NCI-H2081 (cell line): ENCODE data around the gene RET.
"Not testable (repeated sequence)": the region's sequence is repeated elsewhere in the genome, so short reads cannot be mapped to it uniquely, and the experiment has no call there.

Experiments used
- DNase-seq, 2 experiments: peaks; one replicate each; lab custom pipeline; 2025; lab: John Stamatoyannopoulos, UW

Gene RET

DNA sequence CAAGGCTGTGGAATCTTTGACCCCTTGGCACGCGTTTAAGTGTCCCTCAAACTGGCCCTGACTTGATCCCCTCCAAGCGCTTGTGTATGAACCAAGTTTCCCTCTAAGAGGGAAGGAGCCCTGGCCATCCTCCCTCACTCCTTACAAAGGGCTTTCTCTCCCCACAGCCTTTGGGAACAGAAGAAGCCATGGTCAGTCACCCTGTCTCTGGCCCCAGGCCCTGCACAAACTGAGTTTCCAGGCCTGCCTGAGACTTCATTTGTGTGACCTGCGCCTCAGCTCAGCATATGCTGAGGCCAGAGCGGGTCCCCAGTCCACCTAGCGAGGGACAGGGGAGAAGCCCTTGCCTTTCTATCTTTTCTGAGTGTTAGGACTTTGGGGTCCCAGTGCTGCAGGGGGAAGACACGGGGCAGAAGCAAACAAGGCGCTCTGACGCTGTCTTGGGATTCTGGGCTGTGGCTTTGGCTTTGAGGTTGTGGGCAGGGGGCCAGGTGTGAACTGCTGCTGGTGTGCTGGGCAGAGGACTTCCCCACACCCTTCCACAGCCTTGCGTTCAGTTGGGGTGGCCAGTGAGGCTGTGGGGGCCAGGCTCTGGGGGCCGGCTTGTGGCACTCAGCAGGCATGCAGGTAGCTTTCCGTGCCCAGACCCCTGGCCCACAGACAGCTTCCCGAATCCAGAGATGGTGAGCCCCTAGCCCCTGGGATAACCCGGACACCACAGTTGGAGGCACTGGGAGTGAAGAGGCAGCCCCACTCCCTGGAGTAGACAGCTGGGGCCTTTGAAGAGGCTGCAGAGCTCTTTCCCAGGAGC is 1.5 kb downstream of the RET start:
- no peak for DNase-seq

DNA sequence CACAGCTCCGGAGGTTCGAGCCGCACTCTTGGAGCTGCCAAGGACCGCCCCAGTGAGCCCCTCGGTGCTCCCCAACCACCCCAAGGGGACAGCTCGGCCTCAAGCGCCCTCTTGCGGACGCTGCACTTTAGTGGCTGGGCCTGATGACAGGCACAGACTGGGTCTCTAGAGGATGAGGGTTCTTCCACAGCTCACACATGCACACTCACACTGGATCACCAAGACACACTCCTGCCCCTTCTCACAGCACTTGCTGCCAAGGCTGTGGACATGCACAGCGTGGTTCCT is 2.1 kb downstream of the RET start:
- DNase-seq, result no peak

DNA sequence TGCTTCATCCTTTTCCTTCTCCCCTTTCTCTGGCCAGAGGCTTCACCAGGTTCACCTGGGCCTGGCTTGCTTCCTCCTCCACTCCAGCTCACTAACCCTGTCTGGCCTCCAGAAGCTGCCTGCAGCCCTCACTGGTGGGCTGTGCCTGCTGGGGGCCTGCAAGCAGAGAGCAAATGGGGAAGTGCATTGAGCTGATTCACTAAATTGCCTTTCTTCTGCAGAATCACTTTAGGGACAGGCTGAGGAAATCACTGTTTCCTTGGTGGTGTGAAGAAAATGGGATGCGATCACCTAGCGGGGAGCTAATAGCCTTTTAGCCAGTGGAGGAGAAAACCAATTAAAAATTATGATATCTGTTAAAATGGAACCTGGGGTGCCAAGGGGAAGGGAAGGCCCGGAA is 3.0 kb downstream of the RET start:
- no peak for DNase-seq

DNA sequence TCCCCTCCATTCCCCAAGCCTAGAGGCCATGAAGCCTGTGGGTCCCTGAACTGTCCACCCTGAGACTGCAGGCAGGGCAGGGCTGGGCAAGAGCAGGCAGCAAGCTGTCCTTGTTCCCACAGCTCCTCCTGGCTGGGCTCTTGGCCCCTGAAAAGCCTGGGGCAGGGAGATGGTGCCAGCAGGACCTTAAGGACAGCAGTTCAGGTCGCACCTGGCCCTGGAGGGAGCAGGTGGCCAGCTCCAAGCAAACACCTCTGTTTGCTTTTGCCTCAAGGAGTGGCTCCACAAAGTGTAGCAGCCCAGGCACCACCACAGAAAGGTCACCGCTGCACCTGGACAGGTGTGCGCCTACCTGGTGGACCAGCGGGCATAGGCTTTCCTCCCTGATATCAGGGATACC is 5.2 kb downstream of the RET start:
- DNase-seq, result no peak

DNA sequence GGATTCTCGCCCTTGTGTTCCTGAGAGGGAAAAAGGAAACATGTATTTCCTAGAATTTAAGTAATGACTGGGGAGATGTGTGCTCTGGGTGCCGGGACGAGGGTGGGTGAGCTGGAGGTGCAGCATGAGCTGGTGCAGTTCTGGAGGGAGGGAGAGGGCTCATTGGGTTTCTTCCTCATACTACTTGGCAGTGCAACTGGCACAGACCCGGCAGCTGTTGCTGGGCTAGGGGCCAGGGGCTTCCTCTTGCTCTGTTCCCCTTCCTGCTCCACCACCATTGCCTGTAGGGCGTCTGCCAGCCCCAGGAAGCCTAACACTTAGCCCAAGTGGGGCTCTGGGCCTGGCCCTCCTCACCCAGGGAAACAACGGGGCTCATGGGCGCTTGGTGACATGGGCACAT is 5.9 kb downstream of the RET start:
- DNase-seq, result no peak

DNA sequence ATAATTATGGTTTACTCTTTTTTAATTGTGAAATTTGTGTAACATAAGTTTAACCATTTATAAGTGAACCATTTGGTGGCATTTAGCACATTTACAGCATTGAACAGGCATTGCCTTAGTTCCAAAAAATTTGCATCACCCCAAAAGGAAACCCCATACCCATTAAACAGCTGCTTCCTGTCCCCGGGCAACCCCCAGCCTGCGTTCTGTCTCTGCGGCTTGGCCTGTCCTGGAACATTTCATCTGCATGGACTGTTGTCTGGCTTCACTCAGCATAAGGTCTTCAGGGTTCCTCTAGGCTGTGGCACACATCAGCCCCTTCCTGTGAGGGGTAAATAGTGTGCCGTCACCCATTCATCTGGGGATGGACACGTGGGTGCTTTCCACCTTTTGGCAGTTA is 6.9 kb downstream of the RET start:
- DNase-seq, result no peak

DNA sequence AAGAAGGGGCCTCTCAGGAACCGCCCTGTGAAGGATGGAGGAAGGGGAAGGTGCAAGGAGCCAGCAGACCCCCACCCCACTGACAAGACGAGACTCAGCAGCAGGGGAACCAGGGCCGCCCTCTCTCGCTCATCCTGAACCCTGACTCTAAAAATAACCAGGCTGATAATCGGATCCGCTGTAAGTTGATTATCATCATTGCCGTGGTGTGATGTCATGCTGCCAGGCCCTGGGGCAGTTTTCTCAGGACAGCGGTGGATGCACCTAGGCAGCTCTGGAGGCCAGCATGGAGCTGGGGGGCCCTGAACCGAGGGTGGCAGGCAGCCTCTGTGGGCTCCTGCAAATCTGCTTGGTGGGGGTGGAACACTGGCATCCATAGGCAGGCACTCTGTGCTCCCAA is 7.9 kb downstream of the RET start:
- no peak for DNase-seq

DNA sequence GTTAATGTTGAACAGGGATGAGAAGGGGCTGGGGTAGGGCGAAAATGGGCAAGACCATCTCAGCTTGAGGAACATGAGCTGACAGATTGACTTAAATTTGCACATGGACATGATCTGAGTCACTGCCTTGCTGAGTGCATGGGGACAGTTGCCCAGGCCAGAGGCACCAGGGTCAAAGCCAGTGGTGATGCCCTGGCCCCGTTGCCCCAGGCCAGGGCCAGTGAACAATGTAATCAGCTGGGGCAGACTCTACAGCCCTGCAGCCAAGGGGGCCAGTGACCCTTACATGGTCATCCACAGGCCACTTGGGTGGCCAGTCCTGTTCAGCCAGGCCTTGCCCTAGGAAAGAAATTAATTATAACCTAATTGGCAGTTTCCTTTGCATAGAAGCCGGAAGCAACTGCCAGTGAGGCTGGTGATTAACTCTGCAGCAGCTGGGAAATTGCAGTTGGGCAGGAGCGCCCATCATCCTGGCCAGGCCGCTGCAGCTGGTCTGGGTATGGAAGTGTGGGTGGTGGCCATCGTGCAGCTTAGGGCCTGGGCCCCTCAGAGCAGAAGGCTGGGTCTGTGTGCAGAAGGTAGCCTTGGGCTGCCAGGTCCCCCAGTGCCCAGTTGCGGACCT is 9.6 kb downstream of the RET start:
- DNase-seq, result no peak

DNA sequence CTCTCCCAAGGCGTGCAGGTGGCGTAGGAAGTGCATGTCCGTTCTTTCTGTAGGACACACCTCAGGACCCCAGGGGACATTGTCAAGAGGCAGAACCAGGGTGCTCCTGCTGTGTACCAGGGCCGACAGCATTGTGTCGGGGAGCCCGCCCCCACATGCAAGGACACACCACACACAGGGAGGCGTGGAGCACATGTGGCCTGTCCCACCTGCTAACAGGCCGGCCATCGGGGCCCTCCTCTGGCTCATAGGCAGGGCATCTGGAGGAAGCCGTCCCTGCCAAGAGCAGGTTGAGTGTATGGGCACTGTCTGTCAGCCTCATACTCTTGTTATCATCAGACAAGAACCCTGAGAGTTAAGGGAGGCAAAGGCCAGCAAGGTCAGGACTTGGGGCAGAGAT is 12.7 kb downstream of the RET start:
- DNase-seq, result no peak

DNA sequence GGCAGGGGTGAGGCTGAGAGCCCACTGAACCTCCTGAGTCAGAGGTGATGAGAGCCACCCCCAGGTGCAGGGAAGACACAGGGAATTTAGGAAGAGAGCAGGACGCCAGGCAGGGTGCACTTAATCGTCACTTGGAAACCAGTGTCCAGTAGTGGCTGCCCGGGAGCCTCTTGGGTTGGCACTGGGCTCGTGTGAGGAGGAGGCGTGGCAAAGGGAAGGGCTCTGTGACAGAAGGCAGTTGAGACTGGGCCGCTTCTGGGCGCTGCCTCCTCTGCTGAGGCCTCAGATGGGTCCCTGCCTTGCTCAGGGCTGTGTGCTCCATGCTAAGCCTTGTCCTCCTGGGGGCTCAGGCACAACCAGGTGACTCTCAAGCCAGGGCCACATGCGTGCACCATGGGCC is 13.3 kb downstream of the RET start:
- DNase-seq, result no peak

DNA sequence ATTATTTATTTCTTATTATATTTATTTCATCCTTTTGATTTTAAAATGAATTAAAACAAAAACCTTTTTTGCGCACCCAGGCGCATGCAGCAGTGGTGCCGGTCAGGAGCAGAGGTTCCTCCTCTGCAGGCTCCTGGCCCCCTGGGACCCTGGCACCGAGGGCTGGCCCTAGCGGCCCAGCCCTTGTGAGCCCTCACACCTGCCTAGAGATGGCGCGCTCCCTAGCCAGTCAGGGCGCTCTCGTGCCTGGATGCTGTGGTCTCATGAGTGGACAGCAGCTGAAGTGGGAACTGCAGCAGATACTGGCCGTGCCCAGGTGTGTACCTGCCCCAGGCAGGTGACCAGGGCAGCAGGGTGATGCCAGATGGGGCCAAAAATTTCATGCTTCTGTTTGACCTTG is 13.8 kb downstream of the RET start:
- DNase-seq, result no peak

DNA sequence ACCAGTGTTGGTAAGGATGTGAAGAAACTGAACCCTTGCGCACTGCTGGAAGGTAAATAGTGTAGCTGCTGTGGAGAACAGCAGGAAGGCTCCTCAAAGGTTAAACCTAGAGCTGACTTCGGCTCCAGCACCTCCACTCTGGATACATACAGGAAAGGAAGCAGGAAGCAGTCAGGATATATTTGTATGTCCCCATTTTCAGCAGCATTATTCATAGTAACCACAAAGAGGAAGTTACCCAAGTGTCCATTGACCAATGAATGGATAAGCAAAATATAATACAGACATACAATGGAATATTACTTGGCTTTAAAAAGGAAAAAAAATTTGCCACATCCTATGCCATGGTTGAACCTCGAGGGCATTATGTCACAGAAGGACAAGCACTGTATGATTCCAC is 15.0 kb downstream of the RET start:
- no peak for DNase-seq

DNA sequence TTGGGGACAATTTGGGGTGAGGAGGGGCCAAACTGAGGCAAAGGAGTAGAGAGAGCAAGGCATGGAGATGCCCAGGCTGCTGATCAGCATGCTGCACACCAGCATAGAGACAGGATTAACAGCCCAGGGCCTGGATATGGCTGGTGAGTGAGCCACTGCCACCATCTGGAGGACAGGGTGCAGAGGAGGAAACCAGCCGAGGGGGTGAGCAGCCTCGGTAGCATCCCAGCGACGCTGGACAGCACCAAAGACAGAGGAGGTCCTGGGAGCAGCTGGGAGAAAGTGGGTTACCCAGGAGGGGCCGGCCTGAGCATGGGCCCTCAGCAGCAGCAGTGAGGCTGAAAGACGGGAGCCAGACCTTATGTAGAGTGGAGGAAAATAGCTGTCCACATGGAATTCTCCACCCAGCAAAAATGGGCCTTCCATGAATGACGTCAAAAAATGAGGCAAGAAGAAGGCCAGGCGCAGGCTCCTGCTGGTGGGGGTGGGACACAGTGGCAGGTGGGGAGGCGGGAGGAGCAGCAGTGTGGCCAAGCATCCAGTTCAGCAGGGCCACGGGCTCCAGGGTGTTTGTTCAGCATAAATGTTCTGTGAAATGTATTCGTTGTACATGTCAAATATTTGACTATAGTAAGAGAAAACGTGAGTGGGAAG is 16.7 kb downstream of the RET start:
- DNase-seq, result no peak

DNA sequence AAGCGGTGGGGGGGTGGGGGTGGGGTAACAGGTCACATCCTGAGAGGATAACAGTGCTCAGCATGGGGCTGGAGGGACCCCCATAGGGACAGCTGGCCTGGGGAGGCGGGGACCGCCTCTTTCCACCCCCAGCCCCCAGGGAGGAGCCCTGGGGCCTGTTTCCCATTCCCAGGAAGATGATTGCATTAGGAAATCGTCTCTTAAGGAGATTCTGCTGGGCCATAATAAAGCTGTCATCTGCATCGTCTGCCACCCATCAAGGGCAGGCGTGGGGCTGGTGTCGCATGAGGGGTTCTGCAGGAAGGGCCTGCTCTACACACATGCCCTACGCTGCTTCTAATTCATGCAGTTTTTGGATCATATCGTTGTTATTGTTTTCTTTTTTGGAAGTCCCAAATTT is 17.2 kb downstream of the RET start:
- peak in 1 of 2 experiments; percentile 13 for DNase-seq

DNA sequence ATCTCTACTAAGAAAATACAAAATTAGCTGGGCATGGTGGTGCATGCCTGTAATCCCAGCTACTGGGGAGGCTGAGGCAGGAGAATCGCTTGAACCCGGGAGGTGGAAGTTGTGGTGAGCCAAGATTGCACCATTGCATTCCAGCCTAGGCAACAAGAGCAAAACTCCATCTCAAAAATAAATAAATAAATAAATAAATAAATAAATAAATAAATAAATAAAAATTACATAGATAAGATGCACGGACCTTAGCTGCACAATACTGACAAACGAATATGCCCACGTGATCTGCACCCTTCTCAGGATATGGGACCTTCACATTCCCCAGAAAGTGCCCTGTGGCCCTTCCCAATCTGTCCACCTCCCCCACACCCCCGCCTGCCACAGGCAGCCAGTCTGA is 22.5 kb downstream of the RET start:
- not testable (repeated sequence) for DNase-seq

DNA sequence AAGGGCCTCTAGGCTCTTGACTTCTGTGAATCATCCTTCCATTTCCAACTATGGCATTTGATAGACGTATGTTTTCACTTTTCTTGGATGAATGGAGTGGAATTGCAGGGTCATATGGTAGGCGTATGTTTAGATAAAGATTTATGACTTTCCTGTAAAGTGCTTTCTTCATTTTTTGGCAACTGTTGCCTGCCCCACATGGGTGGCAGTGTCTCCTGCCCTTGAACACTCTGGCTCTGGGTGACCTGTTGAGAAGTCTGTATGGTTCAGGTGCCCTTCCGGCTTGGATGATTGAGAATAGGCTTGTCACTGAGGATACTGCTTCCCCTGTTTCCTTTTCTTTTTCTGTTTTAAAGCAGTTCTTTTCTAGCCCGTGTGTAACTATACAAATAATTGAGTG is 23.1 kb downstream of the RET start:
- DNase-seq, result no peak

DNA sequence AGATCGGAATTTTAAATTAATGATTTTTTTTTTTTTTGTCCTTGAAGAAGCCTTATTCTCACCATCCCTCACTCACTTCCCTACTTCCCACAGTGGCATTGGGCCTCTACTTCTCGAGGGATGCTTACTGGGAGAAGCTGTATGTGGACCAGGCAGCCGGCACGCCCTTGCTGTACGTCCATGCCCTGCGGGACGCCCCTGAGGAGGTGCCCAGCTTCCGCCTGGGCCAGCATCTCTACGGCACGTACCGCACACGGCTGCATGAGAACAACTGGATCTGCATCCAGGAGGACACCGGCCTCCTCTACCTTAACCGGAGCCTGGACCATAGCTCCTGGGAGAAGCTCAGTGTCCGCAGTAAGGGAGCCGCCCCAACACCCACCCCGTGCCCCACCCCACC is 23.5 kb downstream of the RET start:
- no peak for DNase-seq

DNA sequence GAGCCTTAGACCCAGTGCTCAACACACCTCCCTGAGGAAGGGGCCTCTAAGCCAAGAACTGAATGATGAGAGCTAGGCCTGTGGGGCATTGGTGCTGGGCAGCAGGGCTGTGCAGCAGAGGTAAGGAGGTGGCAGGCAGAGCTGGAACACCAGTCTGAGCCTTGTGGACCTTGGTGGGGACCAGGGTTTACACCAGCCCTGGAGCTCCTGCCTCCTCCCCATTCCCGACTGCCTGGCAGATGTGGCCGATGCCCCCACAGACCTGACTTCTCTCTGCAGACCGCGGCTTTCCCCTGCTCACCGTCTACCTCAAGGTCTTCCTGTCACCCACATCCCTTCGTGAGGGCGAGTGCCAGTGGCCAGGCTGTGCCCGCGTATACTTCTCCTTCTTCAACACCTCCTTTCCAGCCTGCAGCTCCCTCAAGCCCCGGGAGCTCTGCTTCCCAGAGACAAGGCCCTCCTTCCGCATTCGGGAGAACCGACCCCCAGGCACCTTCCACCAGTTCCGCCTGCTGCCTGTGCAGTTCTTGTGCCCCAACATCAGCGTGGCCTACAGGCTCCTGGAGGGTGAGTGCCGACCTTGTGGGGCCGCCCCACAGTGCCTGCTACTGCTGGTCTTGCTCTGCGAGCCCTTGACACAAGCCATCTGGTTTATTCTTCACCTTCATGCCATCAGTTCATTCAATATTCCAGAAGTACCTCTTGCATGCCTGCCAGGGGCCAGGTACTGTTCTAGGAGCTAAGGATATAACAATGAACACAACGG is 25.4 kb downstream of the RET start:
- DNase-seq, result no peak

DNA sequence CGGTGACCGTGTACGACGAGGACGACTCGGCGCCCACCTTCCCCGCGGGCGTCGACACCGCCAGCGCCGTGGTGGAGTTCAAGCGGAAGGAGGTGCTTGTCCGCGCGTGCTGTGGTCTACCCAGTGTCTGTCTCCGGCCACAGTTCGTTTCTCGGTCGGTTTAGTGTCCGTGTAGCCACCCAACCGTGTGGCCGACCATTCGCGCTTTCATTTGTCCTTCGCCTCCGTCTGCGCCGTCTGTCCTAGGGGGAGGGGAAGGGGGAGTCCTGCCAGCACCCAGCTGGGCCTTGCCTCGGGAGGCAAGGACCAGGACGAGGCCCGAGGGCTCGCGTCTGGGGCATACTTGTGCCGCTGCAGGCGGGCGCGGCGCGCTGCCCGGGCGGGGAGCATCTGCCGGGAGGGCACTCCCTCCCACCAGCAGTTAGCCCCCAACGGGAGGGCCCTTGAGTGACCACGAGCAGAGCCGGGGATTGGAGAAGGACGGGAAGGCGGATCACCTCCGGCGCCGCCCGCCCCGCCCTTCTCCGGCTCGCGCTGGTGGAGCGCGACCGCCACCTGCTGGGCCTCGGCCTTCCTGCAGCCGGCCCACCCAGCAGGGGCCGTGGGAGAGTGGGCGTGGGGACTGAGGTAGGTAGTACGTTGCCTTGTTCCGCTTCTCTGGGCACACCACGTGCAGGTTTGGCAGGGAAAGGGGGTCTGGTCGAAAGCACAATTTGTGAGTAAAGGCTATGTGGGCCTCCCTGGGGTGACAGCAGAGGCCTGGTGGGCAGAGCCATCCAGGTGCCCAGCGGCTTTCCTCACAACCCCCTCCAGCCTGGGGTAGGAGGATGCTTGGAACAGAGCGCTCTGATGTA is 28.5 kb downstream of the RET start:
- DNase-seq, result peak; percentile 42 to 47

DNA sequence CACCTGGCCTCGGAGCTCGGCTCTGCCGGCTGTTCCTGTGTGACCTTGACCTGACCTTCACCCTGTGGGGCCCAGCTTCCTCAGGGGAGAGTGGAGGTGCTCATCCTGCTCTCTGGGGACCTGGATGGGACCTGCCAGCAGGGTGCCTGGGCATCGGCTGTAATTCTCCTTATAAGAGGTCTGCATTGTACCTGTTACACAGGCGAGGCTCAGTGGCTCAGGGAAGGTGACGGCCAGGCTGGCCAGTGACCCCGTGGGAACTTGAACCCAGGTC is 29.0 kb downstream of the RET start:
- DNase-seq, result no peak

DNA sequence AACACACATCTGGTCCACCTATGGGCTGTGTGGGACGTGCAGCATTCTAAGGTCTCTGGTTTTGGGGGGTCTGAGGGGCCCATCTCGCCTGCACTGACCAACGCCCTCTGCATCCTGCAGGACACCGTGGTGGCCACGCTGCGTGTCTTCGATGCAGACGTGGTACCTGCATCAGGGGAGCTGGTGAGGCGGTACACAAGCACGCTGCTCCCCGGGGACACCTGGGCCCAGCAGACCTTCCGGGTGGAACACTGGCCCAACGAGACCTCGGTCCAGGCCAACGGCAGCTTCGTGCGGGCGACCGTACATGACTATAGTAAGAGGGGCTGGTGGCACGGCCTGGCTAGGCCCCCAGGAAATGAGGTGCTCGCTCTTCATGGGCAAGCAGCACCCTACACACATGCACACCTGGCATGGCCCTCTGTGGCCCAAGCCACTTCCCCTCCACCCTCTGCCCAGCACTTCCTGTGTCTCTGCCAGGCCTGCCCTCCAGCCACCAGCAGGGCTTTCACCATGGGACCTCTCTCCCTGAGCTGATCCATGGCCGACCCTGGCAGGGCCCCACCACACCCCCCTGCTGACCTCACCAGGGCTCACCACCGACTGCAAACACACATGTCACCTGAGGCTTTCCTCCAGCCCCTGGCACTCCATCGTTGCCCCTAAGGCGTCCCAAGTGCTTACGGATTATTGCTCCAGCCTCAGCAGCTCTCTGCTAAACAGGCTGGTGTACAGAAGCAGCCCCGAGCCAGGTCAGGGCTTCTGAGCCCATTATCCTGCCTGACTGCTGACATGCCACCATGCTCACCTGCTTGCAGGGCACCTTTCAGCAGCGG is 29.6 kb downstream of the RET start:
- no peak for DNase-seq
